ELR (cell line): Measurements from ENCODE around the gene EPC1.
"Not testable (repeated sequence)": the region's sequence is repeated elsewhere in the genome, so short reads cannot be mapped to it uniquely, and the experiment has no call there.

Experiments used
- DNase-seq: peaks from one replicate; pipeline ENCODE4 v3.0.0-alpha.2; 2015; ENCODE audit warnings: low read depth

The EPC1 gene

DNA sequence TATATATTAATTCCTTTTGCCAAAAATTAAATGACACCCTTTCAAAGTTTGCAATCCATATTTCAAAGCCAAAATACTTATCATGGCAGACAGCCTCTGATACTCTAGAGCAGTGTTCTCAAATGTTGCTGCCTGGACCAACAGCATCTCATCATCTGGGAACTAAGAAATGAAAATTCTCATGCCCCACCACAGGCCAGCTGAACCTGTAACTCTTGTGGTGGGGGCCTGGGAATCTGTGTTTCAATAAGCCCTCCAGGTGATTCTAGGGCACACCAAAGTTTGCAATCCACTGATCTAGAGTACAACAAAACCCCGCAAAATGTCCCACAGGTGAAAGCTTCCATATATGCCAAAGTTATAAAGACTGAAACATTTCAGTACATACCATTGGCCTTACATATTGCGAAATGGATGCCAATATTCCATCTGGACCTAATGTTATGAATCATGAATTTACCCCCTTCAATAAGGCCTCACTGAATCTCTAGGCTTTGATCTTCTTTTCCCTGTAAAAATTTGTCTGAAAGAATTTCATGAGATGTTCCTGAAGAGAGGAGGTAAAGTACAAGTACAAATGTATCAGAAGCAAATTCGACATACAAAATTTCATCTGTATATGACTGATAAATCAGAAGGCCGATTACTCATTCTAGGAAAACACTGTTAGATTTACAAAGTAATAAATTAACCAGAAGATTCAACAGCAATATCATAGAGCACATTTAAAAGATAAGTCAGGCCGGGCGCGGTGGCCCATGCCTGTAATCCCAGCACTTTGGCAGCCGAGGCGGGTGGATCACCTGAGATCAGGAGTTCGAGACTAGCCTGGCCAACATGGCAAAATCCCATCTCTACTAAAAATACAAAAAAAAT, 25.3 kb upstream of the EPC1 start:
- DNase-seq = no peak

DNA sequence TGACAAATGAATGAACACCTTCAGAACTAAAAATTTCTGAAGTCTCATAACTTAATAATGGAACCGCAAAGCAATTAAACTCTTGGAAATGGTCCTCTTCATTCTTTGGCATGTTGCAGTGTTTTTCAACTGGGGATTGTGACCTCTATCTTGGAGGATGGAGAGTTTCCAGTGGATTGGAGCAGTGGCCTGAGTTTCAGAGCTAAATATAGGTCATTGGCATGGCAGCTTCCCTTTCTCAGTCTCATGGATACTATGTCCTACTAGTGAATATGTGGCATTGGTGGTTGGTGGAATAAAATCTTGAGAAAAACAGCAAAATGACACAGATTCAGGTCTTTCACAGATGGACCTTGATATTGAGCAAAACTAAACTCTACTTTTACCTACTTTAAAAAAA, 24.1 kb upstream of the EPC1 start:
- no peak for DNase-seq

- DNase-seq = peak; percentile 72
Observed at GRCh38 chr10:32367793-32368453, 21.0 kb upstream of the EPC1 start.

DNA sequence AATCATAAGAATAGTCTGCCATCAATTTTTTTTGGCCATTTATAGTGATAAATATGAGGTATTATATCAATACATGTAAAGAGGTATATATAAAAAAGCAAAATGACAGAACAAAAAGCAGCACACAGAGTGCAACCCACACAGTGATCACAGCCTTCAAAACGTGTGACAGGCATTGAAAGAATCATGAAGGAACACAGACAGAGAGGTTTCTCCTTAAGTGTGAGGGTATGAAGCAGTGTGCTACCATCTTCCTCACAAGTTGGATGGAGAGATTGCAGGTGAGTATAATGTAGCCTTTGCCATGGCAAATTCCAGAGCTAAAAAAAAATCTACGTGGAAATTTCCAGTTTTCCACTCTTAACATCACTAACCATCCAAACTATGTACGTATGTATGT, 19.6 kb upstream of the EPC1 start:
- no peak for DNase-seq

DNA sequence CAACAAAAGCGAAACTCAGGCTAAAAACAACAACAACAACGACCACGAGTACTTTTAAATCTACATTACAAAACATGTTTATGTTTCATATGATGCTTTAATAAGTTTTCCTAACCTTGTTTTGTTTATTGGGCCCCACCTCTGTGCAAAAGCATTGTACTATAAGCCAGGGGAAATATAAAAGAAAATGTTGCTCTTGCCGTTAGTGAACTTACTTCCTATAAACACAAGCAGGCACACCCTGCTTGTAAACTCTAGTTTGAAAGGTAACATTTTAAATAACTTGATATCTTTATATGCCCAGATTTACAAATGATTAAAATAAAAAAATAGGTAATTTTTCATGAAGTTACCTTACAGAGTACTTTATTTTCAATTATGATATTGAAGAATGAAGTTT, 19.2 kb upstream of the EPC1 start:
- no peak for DNase-seq

- not testable (repeated sequence) for DNase-seq
Observed at GRCh38 chr10:32365404-32365803, 18.4 kb upstream of the EPC1 start.

- DNase-seq = no peak
Observed at GRCh38 chr10:32362571-32362970, 15.6 kb upstream of the EPC1 start.

DNA sequence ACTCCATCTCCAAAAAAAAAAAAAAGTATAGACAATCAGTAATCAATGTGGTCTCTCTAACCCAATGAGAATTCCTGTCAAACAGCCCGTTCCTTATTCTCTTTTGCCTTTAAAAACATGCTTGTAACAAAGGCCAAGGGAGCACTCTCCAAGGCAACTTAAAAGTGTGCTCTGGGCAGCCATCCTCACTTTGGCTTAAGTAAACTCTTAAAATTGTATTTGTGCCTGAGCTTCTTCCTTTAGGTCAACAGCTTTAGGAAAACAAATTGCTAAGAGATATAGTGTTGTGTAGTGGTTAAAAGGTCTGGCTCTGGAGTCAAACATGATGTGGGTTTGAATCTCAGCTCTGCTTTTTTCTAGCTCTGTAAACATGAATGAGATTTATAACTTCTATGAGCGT, 13.9 kb upstream of the EPC1 start:
- no peak for DNase-seq

DNA sequence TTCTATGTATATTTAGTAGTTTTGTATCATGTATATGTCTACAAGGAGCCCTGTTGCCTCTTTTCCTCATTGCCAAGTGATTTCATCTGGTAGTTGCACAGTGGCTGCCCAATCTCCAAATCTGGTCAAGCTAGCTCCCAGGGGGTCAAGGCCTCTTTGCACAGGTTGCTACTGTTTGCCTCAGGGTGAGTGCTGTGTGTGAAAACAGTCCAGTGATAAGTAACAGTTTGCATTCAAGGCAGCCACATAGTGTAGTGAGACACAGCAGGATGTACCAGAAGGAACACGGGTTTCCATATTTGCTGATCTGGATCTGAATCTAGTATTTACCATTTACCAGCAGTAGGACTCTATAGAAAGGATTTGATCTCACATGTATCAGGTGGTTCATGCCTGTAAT, 13.3 kb upstream of the EPC1 start:
- no peak for DNase-seq

DNA sequence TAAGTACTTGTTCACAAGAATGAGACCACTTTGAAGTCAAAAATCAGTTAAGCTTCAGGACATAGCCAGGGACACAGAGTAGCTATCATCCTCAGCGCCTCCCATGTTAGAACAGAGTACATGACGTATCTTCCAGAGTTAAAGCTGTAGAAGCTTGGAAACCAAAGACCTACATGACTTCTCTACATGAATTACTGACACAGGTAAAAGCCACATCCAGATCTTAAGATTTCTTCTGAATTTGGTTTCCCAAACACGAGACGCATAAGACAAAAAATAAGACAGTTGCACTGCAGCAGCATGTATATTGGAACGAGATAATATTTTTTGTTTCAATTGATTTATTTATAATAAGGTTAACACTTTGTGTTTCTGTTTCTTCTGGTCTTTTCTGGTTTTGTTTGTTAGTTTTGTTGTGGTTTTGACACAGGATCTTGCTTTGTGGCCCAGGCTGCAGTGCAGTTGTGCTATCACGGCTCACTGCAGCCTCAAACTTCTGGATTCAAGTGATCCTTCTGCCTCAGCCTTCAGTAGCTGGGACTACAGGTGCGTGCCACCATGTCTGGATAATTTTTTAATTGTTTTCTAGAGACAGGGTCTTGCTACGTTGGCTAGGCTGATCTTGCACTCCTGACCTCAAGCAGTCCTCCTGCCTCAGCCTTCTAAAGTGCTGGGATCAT, 10.2 kb upstream of the EPC1 start:
- DNase-seq = no peak

GRCh38 chr10:32354690-32355089, 7.7 kb upstream of the EPC1 start:
- DNase-seq = not testable (repeated sequence)

- DNase-seq = no peak
Observed at GRCh38 chr10:32350811-32351350, 3.9 kb upstream of the EPC1 start.

DNA sequence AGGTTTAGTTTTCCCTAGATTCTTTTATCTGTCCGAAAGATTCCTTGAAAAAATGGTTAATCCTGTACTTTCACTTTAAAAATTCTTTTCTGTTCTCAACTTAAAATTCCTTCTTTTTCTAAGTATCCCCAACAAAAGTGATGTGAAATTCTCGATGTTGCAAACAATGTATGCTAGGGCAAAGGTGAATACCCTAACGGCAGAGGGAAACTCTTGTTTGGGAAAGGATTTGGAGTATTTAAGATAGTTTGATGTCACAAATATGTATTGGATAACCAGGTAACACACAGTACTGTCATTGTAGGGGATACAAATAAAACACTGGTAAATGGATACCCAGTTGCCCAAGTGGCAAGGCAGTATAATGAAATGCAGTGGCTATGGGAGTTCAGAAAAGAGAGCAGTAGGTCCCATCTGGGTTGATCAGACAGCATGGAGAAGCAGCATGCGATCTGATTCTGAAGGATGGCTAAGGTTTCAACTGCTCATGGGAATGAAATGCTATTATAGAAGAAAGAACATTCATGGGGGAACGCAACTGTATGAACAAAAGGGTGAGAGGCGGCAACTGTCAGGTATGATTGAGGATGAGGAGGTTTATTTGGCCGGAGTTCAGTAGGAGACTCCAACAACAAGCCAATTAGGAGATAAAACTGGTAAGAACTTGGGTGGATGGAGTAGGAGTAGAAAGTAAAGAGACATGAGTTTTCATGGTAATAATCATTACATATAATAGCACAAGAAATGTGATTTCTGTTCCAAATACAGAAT, 3.2 kb upstream of the EPC1 start:
- no peak for DNase-seq

DNA sequence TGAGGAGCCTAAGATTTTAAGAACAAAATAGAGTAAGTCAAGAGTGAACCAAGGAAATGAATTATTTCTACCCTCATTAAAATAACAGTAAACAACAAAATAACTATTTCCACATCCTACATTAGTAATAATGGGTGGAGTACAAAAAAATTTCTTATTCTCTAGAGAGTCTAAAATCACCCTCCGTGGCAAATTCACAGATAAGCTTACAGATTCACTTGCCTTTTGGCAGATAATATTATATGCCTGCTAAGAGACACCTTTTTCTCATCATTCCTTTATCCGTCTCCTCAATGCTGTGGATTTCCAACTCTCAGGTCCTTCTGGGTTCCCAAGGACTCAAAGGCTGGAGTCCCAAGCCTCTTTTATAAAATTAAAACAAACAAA, 2.2 kb upstream of the EPC1 start:
- DNase-seq = no peak

GRCh38 chr10:32348297-32349198, 1.6 kb upstream of the EPC1 start:
- DNase-seq = no peak

DNA sequence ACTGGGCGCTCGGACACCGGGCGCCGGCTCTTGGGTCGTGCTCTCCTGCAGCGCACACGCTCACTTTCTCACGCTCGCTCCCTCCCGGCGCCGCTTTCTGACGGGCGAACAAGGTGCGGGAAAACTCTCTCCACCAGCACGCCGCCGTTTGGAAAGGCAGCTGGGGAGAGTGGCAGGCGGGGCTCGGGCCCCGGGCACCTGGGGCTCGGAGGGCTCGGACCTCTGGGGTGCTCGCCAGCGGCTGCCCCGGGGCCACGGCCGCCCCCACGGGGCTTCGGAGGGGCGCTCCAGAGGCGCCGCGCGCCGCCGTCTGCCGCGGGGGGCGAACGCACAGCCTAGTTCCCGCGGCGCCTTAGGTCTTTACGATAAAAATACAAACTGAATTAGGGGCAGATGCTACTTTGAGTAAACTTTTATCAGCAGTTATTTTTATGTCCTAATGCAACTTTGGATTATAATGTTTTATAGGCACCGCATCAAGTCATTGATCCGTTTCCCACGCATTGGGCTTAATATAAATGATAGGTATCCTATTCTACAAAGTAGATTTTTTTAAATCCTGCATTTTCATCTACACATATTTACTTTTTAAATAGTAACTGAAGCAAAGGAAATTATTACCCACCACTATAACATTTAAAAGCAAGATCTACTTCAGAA, 535 bp upstream of the EPC1 start:
- DNase-seq = no peak

GRCh38 chr10:32346134-32346550, 816 bp downstream of the EPC1 start:
- peak; percentile 95 for DNase-seq

- no peak for DNase-seq
Observed at GRCh38 chr10:32341596-32341995, 5.4 kb downstream of the EPC1 start.

DNA sequence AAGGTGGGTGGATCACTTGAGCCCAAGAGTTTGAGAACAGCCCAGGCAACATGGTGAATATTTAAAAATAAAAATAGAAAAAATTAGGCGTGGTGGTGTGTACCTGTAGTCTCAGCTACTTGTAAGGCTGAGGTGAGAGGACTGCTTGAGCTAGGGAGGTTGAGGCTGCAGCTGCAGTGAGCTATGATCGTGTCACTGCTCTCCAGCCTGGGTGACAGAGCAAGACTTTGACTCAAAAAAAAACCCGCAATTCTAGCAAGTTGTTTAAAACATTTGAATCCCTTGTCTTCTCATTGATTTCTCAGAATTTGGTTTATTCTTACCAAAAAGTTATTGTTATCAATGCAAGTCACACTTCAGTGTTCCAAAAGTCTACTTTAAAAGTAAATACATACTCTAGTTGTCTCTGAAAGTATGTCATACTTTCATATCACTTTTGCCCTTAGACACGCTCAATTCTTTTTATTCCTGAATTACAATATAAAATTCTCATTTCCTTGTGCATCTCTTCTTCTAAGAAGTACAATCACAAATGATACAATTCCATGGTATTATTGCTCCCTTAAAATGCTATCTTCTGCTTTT, 6.3 kb downstream of the EPC1 start:
- DNase-seq = no peak

DNA sequence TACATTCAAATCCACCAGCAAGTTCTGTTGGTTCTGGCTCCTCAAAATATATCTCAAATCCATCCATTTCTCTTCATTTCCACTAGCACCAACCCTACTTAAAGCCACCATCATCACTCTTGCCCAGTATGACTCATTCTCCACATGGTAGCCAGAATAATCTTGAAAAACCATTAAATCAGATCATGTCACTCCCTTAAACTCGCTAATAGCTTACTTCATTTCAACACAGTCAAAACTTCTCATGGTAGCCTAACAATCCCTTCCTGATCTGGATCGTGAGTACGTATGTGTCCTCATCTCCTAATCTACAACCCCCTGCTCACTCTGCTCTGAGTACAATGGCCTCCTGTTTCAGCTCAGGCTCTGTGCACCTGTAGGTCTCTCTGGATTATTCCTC, 8.7 kb downstream of the EPC1 start:
- DNase-seq = peak; percentile 8
